ENCODE measurements around the gene ZKSCAN3. TPM values are rescaled to one million over a fixed set of nuclear protein-coding genes. Genes with fewer than 3 reads are reported as not detected.

Gene ZKSCAN3
- total RNA-seq, 1 experiment from 2014 or later: 11.2 TPM

GRCh38 chr6:28354688-28355554, 5.2 kb downstream of the ZKSCAN3 start (continued):
- TF ChIP-seq REST (IDR thresholded peaks at IDR 0.05; ENCODE audit: low read depth) (no peak), SIN3A (IDR thresholded peaks at IDR 0.05; ENCODE audit: low read depth) (no peak), ZNF274 (IDR thresholded peaks at IDR 0.05; ENCODE audit: low read depth, low read length) (no peak), TCF7L2 (IDR thresholded peaks at IDR 0.05; ENCODE audit: borderline replicate concordance, extremely low read depth, insufficient read depth, insufficient read length) (no peak), SRF (IDR thresholded peaks at IDR 0.05; ENCODE audit: low read depth) (no peak), ATF3 (IDR thresholded peaks at IDR 0.05) (no peak)

All from HCT116 (cell line).